Tibial artery (tissue), 4 donors: ENCODE measurements around the gene A3GALT2.
A peak's percentile ranks its signal among the peaks of the same experiment; 100 is the strongest.

Experiments used
- DNase-seq, 2 donors: peaks; one replicate each; pipeline ENCODE4 v3.0.0-alpha.2; 2019
- H3K27ac ChIP-seq, 2 donors: fragments of 200-600 bp; sonication (generic) in 1 of 2; 1 replicate in 1 of 2; 2 replicates in 1 of 2; pipeline ENCODE4 v1.5.1; 2018 to 2019; ENCODE audit warnings: mild to moderate bottlenecking in 1 of 2
- H3K27me3 ChIP-seq, 2 donors: fragments of 200-600 bp; sonication (generic) in 1 of 2; one replicate each; pipeline versions ENCODE4 v1.5.1 to v1.6.0; 2016 to 2019
- H3K36me3 ChIP-seq, 3 donors: fragments of 200-600 bp; sonication (generic) in 2 of 3; one replicate each; pipeline ENCODE4 v1.5.1; 2016 to 2019; ENCODE audit warnings: mild to moderate bottlenecking in 2 of 3
- H3K4me1 ChIP-seq, 4 donors: fragments of 200-600 bp; sonication (generic) in 2 of 4; 1 replicate in 3 of 4; 2 replicates in 1 of 4; pipeline ENCODE4 v1.5.1; 2016 to 2019
- H3K4me3 ChIP-seq, 2 donors: fragments of 200-600 bp; sonication (generic) in 1 of 2; 1 replicate in 1 of 2; 2 replicates in 1 of 2; pipeline ENCODE4 v1.5.1; 2018 to 2019; ENCODE audit warnings: mild to moderate bottlenecking in 2 of 2
- H3K9me3 ChIP-seq, 3 donors: fragments of 200-600 bp; sonication (generic) in 1 of 3; one replicate each; pipeline ENCODE4 v1.5.1; 2016 to 2019
- intact Hi-C: fragments of 100-400 bp; cut with DNase I; formaldehyde crosslinking; loops from one replicate; pipeline ENCODE4 v1.15.0; 2023; ENCODE audit warnings: low total_unique reads
- TF ChIP-seq, protein P1 (sequence below), 2 experiments: fragments of 200-600 bp in 1 of 2; fragments of 450-650 bp in 1 of 2; IDR thresholded peaks; one replicate each; pipeline ENCODE4 v1.5.1; 2017 to 2019; ENCODE audit warnings: antibody characterized with exemption in 2 of 2, mild to moderate bottlenecking in 1 of 2, moderate library complexity in 1 of 2

Gene A3GALT2

DNA sequence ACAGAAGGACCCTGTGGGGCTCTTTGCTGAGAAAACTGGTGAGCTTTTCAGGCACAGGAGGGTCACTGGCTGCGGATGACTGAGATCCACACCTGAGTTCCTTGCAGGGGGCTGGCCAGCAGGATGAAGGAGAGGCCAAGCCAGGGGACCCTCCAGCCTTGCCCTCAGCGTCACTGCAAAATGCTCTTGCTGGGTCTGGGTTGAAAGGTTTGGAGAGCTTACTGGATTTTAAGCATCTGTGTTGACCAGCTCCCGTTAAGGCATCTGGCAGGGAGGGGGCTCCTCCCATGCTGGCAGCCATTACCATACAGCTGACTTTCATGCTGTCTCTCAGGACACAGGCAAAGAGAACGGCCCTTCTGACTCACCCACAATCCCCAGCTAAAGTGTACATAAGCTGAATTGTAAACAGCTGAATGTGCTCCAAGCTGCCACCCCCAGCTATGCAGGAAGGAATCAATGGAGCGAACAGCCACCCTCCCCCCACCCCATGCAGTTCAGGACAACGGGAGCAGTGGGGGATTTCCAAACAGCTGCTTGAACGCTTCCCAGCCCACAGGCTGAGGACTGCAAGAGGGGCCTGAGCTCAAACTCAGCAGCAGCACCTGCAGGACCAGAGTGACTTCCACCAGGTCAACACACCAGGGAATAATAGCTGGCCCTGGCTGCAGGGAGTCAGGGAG is 21.3 kb upstream of the A3GALT2 start:
- Histone ChIP-seq H3K27me3 (no peaks in the 10 kb centered on the region), H3K4me1 (peaks cover 18 to 100% (median 90%) of the 10 kb centered on the region in 4 donors), H3K9me3 (no peaks in the 10 kb centered on the region), H3K27ac (peak overlapping the region; percentile 95 to 98), H3K4me3 (peak overlapping the region; percentile 24 to 46), H3K36me3 (peaks cover 0 to 15% (median 6%) of the 10 kb centered on the region in 3 donors)
- TF ChIP-seq, protein P1, sequence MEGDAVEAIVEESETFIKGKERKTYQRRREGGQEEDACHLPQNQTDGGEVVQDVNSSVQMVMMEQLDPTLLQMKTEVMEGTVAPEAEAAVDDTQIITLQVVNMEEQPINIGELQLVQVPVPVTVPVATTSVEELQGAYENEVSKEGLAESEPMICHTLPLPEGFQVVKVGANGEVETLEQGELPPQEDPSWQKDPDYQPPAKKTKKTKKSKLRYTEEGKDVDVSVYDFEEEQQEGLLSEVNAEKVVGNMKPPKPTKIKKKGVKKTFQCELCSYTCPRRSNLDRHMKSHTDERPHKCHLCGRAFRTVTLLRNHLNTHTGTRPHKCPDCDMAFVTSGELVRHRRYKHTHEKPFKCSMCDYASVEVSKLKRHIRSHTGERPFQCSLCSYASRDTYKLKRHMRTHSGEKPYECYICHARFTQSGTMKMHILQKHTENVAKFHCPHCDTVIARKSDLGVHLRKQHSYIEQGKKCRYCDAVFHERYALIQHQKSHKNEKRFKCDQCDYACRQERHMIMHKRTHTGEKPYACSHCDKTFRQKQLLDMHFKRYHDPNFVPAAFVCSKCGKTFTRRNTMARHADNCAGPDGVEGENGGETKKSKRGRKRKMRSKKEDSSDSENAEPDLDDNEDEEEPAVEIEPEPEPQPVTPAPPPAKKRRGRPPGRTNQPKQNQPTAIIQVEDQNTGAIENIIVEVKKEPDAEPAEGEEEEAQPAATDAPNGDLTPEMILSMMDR (IDR thresholded peaks at IDR 0.05) = no peak
- intact Hi-C loops = no loop called here
- peak; percentile 92 to 93 for DNase-seq

DNA sequence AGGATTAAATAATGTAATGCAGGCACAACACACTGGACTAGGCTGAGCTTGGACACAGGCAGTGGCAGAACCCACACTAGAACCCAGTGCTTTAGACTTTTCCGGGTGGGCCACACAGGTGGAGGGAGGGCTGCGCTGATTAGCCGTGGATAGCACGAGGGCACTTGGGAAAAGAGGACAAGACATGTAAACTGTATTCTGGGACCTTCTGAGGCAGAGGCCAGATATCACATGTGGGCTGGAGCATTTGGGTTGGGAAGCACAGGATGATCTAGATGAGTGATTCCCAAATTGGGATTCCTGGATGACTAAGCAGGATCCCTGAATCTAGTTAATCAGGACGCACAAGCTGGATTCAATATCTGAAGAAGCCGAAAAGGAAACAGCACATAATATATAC is 20.3 kb upstream of the A3GALT2 start:
- TF ChIP-seq, protein P1 (IDR thresholded peaks at IDR 0.05) = no peak
- Histone ChIP-seq H3K4me1 (peaks cover 18 to 100% (median 92%) of the 10 kb centered on the region in 4 donors), H3K4me3 (peak overlapping the region in 1 of 2 donors; percentile 46), H3K36me3 (peaks cover 0 to 15% (median 6%) of the 10 kb centered on the region in 3 donors), H3K27me3 (no peaks in the 10 kb centered on the region), H3K27ac (peak overlapping the region; percentile 95 to 98), H3K9me3 (no peaks in the 10 kb centered on the region)
- intact Hi-C loops = no loop called here
- DNase-seq = peak in 1 of 2 donors; percentile 65

DNA sequence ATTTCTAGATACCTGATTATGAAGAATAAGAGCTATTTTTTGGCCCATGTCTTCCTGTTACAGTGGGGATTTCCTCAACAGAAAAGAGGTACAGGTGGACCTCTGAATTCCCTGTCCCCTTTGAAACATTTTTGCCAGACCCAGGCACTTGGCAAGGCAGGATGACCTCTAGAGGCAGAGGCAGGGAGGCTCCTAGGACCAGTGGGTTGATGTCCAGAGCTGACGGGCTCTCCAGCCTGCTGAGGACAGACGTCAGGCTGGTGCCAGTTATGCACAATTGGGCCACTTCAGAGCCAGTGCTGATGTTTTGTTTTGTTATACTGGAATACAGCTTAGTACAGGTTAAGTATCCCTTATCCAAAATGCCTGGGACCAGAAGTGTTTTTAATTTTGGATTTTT is 18.5 kb upstream of the A3GALT2 start:
- Histone ChIP-seq H3K36me3 (peaks cover 0 to 15% (median 6%) of the 10 kb centered on the region in 3 donors), H3K4me1 (peaks cover 22 to 100% (median 94%) of the 10 kb centered on the region in 4 donors), H3K9me3 (no peaks in the 10 kb centered on the region), H3K27ac (peak overlapping the region; percentile 95 to 98), H3K4me3 (peak overlapping the region; percentile 33 to 38), H3K27me3 (no peaks in the 10 kb centered on the region)
- DNase-seq = peak; percentile 67 to 86
- intact Hi-C loops = no loop called here
- TF ChIP-seq, protein P1 (IDR thresholded peaks at IDR 0.05) = peak in 1 of 2 experiments; percentile 14

DNA sequence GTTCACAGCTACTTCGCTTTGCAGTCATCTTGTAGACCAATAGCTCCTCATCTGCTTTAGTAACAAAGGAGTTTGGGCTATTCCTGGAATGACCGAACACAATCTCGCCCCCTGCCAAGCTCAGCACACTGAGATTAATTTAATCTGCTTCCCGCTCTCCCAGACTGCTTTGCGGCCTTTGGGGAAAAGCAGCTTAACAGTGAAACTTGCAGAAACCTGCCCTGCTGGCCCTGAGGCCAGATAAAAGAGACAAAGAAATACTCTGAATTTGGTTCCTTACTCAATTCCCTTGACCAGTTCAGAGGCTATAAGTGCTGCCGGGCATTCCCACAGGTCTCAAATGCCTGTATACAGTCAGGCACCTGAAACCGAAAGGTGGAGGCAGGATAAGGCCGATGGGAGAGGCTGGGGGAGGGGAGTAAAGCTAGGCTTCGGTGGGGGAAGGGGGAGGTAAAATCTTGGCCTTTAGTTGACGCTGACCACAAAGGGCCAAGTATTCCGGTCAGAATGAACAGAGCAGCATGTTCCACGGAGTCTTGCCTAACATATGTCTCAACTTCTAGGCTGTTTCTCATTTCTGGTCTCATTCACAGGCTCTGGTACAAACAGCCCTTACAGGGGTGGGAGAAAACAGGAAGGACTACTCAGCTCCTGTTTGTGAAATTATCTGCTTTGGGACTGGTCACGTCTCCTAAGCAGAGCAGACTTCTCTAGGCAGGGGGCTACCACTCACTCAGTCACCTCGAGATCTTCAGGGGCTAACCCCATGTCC is 17.7 kb upstream of the A3GALT2 start:
- peak overlapping the region; percentile 95 to 98 for H3K27ac ChIP-seq
- peaks cover 0 to 20% (median 7%) of the 10 kb centered on the region in 3 donors for H3K36me3 ChIP-seq
- no peaks in the 10 kb centered on the region for H3K27me3 ChIP-seq
- DNase-seq = peak; percentile 76 to 89
- H3K4me3 ChIP-seq = peak overlapping the region; percentile 33 to 40
- no peaks in the 10 kb centered on the region for H3K9me3 ChIP-seq
- intact Hi-C loops = no loop called here
- TF ChIP-seq, protein P1 (IDR thresholded peaks at IDR 0.05) = no peak
- H3K4me1 ChIP-seq = peaks cover 22 to 100% (median 94%) of the 10 kb centered on the region in 4 donors

DNA sequence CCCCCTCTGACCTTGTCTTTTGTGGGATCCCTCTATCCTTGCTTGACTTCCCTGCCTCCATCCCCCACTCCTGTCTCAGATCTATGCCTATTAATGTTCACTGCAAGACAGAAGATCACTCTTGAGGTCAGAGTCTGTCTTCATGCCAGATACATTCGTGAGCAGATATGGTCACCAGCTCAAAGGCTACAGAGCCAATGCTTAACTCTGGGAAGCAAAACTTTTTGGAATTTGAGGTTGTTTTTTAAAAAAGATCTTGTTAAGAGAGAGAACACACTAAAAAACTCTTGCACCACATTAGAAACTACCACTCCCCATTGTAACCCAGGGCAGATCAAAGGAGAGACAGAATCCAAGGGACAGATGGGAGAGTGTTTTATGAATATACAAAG is 17.1 kb upstream of the A3GALT2 start:
- Histone ChIP-seq H3K27me3 (no peaks in the 10 kb centered on the region), H3K36me3 (peaks cover 0 to 25% (median 12%) of the 10 kb centered on the region in 3 donors), H3K4me1 (peaks cover 22 to 100% (median 95%) of the 10 kb centered on the region in 4 donors), H3K27ac (peak overlapping the region; percentile 95 to 98), H3K9me3 (no peaks in the 10 kb centered on the region), H3K4me3 (peak overlapping the region; percentile 33 to 40)
- intact Hi-C loops = no loop called here
- TF ChIP-seq, protein P1 (IDR thresholded peaks at IDR 0.05) = no peak
- DNase-seq = no peak
